HG02678 (cell line): ENCODE measurements around the gene MMP7.

Source experiments
- ATAC-seq: cut with Tn5 transposase; IDR thresholded peaks from one replicate; pipeline ENCODE4 v1.9.1; 2021; ENCODE audit warnings: mild to moderate bottlenecking, moderate library complexity; ENCODE audit not compliant: unreplicated experiment

The MMP7 gene, protein sequence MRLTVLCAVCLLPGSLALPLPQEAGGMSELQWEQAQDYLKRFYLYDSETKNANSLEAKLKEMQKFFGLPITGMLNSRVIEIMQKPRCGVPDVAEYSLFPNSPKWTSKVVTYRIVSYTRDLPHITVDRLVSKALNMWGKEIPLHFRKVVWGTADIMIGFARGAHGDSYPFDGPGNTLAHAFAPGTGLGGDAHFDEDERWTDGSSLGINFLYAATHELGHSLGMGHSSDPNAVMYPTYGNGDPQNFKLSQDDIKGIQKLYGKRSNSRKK

DNA sequence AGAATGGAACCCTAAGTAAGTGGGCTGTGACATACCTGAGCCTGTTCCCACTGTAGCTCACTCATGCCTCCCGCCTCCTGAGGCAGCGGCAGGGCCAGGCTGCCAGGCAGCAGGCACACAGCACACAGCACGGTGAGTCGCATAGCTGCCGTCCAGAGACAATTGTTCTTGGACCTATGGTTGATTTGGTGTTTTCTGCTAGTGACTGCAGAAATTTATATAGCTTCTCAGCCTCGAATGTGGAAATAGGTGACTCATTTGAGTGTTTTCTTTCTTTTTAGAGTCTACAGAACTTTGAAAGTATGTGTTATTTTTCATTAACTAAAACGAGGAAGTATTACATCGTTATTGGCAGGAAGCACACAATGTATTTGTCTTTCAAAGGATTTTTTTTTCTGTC lies at the start of gene MMP7:
MMP7 (minus strand) TSS at position 190 of the 400 bp plus-strand sequence; CDS start at position 143, 47 bp downstream.
- peak; percentile 53 for ATAC-seq

DNA sequence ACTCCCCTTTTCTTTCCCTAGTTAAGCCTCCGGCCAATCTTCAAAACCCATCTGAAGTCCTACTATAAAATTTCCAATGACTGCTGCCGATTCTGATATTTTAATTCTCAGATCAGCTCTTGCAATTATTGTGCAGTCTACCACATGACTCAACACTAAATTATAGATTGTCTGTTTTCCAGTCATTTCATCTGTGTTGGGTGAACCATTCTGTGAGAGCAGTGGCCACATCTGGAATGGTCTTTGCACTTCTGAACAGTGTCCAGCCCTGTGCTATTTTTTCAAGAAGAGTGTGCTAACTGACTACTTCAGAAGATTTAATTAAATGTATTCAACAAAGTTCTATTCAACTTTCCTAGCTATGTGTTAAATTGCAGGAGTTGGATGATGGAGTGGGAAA lies 47.2 kb upstream of the MMP7 start:
- ATAC-seq, result no peak

DNA sequence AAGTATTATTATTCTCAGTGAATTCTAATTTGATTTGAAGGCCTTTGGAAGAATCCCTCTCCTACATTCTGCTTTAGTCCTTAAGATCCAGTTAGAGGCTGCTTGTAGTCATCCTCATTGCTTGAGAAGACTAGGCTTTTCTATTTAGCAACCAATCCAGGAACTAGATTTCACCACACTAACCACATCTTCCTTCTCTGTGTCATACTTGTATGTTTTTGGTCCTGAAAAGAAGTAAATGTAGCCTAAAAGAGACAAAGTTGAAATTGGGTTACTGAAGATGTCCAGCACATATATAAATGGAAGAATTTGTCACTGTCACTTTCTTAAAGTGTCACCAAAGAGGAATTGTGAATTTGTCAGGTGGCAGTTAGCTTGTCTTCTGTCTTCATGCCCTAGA lies 46.6 kb upstream of the MMP7 start:
- ATAC-seq, result no peak

DNA sequence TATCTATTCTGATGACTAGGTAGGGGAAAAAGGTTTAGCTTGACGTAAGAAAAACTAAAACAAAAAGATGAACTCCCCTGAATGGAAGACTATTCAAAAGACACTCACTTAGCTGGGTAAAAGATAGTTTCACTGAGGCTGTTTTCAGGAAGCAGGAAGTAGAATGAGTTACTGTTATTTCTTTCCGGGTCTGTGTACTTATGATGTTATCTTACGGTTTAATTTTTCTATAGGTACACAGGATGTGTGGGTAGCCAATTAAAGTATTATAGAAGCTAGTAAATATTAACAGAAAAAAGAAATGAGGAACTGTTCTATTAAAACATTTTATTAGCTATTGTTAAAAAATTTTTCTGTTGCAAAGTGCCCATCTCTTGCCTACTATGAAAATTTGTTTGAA lies 45.8 kb upstream of the MMP7 start:
- ATAC-seq, result no peak

DNA sequence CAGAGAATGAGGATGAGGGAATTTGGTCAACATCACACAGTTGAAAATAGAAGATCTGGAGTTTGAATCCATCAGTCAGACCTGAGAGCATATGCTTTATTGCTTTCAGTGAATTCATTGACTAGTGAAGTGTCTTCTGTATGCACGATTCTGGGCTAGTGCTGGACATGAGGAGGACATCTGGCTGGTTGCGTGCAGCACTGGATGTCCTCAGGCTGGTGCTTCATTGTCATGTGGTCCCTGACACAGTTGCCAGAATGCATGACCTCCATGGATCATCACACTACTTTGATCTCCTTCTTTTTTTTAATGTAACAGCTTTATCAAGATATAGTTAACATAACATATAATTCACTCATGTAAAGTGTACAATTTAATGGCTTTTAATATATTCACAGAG lies 44.5 kb upstream of the MMP7 start:
- ATAC-seq, result no peak

DNA sequence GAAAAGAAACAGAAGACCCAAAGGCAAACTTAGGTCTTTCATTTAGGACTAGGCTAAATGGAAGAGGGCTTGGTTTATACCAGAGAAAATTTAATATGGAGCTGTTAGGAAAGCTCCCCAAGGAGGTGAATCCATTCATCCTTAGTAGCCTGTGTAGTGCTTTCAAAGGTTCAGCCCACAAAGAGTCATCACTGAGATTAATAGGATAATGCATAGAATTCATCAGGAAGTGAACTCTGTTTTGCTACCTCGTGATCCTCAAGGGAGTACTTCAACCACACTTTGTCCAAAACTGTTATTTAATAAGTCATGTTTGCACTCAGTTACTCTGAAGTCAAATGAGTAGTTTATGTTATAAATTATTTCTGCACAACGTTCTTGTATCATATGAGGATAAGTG lies 43.3 kb upstream of the MMP7 start:
- no peak for ATAC-seq

DNA sequence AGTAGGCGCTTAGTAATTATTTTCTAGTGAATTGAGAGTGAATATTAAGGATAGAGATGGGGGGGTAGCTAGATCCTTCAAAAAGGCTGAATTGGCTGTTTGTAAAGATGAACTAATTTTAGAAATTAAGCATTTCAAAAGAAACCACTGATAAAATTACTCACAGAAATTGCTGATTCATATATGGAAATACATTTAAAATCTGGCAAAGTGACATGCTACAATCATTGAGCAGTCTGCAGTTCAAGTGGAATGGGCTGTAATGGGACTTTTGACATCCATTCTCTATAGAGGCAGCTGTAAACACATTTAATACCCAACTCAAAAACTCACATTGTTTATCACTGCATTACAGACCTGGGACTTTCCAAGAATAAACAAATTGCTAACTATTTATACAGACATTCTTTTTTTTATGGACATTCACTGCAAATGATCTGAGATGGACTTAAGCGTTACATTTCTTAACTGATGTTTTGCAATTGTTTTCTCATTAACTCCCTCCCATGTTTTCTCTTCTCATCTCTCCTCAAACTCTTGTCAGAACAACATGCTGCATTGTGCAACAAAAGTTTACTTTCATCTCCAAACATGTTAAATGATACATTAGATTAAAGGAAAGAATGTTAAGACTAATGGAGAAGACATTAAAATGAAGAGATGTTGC lies 42.1 kb upstream of the MMP7 start:
- no peak for ATAC-seq

DNA sequence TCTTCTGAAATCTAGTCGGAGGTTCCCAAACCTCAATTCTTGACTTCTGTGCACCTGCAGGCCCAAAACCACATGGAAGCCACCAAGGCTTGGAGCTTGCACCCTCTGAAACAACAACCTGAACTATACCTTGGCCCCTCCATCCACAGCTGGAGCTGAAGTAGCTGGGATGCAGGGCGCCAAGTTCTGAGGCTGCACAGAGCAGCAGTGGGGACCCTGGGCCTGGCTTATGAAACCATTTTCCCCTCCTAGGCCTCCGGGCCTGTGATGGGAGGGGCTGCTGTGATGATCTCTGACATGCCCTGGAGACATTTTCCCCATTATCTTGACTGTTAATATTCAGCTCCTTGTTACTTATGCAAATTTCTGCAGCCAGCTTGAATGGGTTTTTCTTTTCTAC lies 38.3 kb upstream of the MMP7 start:
- no peak for ATAC-seq

DNA sequence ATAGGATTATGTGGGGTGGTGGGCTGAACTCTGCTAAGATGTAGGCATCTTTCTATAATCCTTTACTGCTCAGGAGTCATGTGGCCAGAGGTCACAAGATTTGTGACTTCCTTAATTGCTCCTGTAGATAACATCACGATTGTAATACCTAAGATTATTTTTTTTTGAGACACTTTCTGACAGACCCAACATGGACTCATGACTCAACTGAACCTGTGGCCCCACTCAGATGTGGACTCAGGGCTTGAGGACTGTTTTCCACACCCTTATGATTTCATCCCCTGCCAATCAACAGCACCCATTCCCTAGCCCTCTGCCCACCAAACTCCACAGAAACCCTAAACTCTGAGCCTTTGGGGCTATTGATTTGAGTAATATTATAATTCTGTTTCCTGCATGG lies 35.6 kb upstream of the MMP7 start:
- ATAC-seq, result no peak

DNA sequence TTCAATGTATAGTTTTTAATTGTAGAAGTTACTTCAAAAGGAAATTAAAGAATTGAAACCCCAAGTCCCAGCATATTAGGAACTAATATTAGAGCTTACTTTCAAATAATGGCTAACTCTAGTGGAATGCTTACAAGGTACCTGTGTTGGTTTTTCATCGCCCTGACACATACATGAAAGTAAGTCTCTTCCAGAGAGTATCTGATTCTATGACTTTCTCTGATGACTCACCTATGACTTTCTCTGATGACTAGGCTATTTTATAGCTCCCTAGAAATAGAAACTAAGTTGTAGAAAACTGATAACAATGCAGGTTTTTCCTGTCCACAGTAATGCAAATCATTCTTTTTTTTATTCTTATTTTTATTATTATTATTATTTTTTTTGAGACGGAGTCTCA lies 33.6 kb upstream of the MMP7 start:
- peak; percentile 59 for ATAC-seq

DNA sequence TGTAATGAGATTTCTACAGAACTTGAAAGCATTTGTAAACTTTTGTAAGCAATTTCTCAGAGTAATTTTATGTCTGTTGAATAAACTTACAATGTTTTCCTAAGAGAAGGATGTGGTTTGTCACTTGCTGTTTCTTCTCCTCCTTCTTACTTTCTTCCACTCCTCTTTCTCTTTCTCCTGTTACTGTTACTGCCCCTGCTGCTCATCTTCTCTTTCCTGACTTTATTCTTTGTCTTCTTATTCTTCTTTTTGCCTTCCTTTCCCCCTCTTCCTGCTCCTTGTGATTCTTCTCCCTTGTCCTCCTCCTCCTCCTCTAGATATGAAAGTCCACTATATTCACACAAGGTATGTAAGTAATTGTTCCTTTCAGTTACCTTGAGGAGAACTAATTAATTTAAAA lies 31.1 kb upstream of the MMP7 start:
- ATAC-seq, result no peak

DNA sequence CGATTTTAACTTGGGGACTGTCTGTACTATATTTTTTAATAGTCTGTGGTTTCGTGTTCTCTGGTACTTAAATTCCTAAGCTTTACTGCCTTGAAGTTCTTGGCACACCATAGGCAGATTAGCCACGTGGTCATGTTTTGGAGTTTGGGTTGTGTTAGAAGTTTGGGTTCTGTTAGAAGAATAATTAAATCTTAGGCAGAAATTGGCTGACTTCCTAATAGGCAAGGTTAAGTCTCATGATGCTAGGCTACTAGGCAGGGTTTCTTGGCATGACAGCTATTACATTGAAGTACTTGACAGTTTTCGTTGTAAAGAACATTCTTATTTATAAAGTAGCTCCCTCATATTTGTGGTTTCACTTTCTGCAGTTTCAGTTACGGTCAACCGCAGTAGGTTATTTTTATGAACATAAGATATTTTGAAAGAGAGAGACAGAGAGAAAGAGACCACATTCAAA lies 30.0 kb upstream of the MMP7 start:
- peak; percentile 77 for ATAC-seq

DNA sequence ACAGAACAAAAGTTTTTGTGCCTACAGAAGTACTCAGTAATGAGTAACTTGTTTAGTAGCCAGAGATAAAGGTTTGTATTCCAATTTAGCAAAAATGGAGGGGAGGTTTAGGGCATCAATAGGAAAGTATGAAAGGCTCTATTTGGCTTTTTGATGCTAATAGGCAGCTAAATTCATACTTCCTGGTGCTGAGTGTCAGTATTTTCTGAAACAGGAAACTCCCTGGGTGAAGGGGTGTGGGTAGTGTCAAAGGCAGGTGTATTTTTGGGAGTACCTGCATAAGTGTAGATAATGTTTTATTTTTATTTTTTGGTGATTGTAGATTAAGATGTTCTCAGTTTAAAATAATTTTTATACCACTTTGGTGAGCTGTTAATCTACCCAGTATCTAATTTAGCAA lies 29.3 kb upstream of the MMP7 start:
- ATAC-seq, result peak; percentile 55

DNA sequence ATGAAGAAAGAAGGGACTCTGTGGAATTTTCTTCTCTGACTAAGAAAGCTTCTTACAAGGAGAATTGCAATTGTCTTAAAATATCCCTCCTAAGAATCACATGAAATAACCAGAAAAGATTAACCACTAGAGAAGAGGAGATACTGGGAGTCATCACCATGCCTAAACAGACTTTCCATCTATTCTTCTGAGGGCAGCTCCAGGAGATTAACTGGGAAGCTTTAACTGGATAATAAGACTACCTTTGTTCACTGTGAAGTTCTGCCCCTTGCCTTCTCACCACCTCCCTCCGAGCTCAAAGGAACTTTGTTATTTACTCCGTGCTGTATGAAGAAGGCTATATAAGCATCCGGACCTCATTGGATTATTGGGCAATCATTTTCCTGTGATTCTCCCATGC lies 24.5 kb upstream of the MMP7 start:
- no peak for ATAC-seq

DNA sequence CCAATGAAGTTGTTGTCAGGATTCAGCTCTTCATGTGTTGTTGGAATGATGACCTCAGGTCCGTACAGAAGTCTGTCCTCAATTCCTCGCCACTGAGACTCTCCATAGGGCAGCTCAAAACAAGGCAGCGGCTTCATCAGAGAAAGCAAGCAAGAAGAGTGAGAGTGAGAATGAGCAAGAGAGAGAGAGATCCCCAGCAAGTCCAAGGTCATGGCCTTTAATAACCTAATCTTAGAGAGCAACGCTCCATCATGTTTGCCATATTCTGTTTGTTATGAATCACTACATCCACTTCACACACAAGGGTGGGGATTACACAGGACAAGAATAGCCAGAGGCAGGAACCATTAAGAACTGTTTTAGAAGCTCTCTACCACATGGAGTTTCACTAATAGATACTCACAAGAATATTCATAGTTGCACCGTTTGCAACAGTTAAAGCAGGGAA lies 23.3 kb upstream of the MMP7 start:
- ATAC-seq, result peak; percentile 86

DNA sequence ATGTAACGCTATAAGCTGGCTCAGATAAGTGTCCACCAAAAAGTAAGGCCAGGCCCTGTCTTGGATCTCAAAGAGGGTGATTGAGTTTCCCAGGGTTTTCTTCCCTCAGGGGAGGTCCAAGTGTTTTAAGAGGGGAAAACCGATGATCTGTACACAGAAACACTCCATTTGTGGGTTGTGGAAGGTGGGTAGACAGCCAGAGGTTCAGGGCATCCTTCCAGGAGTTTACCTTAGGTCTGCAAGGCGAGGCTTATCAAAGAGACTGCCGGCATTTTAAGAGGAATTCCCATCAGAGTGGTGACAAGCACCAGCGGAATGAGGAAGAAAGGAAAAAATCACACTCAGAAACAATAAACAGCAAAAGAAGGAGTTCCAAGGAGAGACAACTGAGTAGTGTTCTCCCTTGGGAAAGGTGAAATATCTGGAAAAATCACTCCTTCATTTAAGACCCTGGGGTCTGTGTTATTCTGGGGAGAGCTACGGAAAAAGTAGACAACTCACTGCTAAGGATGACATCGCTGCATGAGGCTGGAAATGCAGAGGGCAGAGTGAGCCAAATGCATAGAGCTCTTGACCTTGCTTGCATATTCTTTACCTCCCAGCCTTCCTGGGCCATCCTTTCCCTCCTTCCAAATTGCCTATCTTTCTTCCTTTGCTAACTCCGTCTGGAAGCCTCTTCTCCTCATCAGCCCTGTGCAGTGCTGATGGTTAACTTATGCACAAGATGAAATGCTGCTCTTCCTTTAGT lies 22.1 kb upstream of the MMP7 start:
- ATAC-seq, result no peak

DNA sequence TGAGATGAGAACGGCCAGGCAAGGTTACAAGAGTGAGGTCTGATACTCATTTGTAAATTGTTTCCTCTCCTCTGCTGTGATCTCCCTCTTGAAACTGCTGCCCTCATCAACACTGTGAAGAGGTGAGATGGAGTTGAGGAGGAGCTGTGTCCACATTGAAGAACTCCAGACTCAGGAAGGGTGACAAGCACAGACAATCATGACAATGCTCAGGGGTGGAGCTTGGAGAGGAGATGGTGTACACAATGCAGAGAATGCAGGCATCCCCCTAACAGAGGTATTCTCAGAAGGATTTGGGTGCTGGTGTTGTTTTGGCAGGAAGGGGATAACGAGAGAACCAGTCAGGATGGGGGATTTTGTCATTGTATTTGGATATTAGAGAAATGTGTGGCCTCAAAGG lies 21.5 kb upstream of the MMP7 start:
- no peak for ATAC-seq

DNA sequence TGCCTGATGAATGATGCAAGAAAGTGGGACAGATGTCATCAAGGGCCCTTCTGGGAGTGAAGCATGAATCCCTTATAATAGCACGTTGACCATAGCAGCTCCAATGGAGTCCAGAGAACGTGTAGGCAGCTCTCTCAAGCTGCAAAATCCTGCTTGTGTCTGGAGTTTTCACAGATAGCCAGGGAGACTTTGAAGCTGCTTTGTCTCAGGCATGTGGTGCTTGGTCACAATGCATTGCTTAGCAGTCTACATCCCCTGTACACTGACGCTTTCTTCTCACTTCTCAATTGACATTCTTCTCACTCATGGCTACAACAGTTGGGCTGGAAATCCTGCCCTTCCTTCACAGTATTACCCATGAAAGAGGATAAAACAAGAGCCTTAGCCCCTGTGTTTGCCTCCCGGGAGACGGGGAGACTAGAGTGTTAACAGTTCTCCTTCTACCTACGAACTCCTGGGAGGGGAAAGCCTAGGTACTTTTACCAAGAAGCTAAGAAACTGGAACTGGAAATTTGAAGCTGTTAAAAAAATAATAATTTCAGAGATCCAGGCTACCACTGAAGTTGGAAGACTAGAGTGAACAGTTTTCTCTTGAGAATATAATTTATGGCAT lies 20.7 kb upstream of the MMP7 start:
- no peak for ATAC-seq

DNA sequence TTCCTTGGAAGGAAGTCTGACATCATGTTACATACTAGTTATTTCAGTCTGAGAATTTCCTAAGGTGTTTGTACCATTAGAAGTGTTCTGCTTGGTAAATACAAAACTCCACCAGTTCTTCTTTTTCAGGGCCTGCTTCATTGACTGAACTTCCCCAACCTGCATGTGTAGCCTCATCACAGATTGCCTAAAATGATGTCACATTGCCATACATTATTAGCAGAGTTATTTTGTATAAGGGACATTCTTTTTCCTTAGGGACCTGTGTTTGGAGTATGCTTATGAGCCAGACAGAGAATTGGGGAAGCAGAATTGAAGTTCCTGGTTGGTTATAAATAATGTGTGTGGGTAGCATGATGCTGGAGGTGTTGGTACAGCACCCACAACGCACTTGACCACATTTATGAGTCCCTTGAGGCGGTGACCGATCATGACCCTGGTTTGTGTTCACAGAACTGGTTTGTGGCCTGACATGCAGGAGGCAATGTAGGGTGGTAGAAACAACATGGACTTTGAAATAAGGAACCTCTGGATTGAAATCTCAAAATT lies 16.4 kb upstream of the MMP7 start:
- peak; percentile 76 for ATAC-seq

DNA sequence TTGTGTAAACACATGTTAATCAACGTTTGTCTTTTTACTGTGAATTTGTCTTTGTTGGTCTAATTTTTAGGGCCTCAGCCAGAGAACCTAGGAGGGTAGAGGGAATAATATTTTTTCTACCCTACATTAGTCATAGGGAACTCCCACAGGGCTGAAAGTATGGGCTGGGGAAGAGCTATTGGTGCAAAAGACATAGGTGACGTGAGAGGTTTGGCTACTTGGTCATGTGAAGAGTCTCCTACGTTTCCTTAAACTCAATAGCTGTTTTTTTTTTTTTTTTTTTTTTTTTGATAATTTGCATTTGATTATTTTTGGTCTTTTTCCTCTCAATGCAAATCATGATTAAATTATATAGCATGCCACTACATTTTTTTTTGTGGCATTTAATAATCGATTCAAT lies 15.9 kb upstream of the MMP7 start:
- ATAC-seq, result peak; percentile 58

DNA sequence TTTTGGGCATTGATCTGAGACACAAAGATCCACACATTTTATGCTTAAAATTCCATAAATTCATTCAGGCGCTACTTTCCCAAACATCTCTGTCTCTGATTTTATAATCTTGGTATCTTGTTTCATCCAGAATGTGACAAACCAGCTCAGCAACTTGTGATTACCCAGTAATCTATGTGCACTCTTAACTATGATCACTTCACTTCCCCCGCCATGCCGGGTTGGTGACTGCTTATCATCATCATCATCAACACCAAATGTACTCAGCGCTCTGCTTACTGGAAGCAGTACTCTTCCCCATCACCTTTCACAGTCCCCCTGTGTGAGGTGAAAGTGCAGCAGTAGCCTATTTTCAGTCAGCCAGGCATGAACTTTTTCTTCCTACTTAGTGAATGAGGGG lies 15.2 kb upstream of the MMP7 start:
- ATAC-seq, result no peak
